ENCODE results near the gene ANKLE1.
A peak's percentile ranks its signal among the peaks of the same experiment; 100 is the strongest.

ANKLE1 gene

GRCh38 chr19:17326595-17326966, 44.9 kb downstream of the ANKLE1 start (continued):
- TF ChIP-seq ZNF324 (tag by site-specific recombination; IDR thresholded peaks at IDR 0.05), result no peak
- TF ChIP-seq ZNF521 (tag by site-specific recombination; IDR thresholded peaks at IDR 0.05), result no peak
- no peak for TF ChIP-seq ZFHX2 (tag by site-specific recombination; conservative IDR thresholded peaks at IDR 0.05)
- TF ChIP-seq ZNF473 (tag by site-specific recombination; IDR thresholded peaks at IDR 0.05), result no peak
- TF ChIP-seq, protein P1, sequence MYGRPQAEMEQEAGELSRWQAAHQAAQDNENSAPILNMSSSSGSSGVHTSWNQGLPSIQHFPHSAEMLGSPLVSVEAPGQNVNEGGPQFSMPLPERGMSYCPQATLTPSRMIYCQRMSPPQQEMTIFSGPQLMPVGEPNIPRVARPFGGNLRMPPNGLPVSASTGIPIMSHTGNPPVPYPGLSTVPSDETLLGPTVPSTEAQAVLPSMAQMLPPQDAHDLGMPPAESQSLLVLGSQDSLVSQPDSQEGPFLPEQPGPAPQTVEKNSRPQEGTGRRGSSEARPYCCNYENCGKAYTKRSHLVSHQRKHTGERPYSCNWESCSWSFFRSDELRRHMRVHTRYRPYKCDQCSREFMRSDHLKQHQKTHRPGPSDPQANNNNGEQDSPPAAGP (tag by site-specific recombination; IDR thresholded peaks at IDR 0.05), result no peak
- no peak for TF ChIP-seq ZNF785 (tag by site-specific recombination; IDR thresholded peaks at IDR 0.05)

DNA sequence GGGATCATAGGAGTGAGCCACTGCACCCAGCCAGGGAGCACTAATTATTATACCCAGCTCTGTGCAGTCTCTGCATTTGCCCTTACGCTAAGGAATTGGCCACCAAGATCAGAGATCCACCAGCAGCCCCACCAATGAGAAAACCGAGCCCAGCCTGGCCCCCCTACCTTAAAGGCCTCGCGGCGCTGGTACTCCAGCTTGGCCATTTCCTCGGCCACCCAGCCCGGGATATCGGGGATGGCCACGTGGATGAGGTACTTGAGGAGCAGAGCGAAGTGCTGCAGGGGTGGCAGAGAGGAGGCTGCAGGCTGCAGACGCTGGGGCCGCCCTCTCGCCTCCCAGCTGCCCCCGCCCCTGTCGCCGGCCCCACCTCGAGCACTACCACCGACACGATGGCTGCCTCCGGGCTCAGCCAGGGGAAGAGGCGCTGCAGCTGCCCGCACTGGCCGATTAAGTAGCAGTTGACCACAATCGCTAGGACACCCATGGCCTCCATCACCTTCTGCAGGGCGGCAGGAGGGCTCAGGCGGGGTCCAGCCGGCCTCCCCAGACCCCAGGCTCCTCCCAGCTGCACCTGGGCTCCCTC, 45.5 kb downstream of the ANKLE1 start:
- TF ChIP-seq KLF16 (tag by site-specific recombination; IDR thresholded peaks at IDR 0.05), result no peak
- TF ChIP-seq GLIS2 (tag by site-specific recombination; IDR thresholded peaks at IDR 0.05), result 0 out of 2 replicates have a peak, but pooled peaks have one; percentile 16
- TF ChIP-seq ZBTB10 (tag by site-specific recombination; IDR thresholded peaks at IDR 0.05), result no peak
- 0 out of 2 replicates have a peak, but pooled peaks have one; percentile 8 for TF ChIP-seq ZBTB6 (tag by site-specific recombination; IDR thresholded peaks at IDR 0.05)
- no peak for TF ChIP-seq INSM2 (tag by site-specific recombination; IDR thresholded peaks at IDR 0.05)
- no peak for TF ChIP-seq ZNF621 (tag by site-specific recombination; IDR thresholded peaks at IDR 0.05)
- Histone ChIP-seq H3K9me3 (ENCODE audit: control insufficient read depth, insufficient read depth, low read depth, low read length) (no peaks in the 10 kb centered on the region), H3K36me3 (ENCODE audit: control insufficient read depth in 2 of 2, insufficient read depth in 1 of 2, low read length in 2 of 2) (peaks cover 0 to 15% of the 10 kb centered on the region in 2 experiments; a peak in 2 of 3 replicates), H3K4me3 (ENCODE audit: low read depth, low read length) (no peak overlapping the region), H3K27ac (ENCODE audit: extremely low read depth, low read depth, low read length) (no peak overlapping the region), H3K4me1 (ENCODE audit: control insufficient read depth, insufficient read depth, low read length) (no peaks in the 10 kb centered on the region)
- POLR2A ChIA-PET, result interaction anchor here (2.0 to 2.6 kb wide), 2 partner anchors 9 to 18 kb away, joined by 8 to 13 read pairs; partner anchors contain the start of gene DDA1
- CTCF ChIA-PET, result interaction anchor here (0.8 kb wide), 1 partner anchor 60 kb away, joined by 3 read pairs; no protein-coding TSS in a partner anchor

DNA sequence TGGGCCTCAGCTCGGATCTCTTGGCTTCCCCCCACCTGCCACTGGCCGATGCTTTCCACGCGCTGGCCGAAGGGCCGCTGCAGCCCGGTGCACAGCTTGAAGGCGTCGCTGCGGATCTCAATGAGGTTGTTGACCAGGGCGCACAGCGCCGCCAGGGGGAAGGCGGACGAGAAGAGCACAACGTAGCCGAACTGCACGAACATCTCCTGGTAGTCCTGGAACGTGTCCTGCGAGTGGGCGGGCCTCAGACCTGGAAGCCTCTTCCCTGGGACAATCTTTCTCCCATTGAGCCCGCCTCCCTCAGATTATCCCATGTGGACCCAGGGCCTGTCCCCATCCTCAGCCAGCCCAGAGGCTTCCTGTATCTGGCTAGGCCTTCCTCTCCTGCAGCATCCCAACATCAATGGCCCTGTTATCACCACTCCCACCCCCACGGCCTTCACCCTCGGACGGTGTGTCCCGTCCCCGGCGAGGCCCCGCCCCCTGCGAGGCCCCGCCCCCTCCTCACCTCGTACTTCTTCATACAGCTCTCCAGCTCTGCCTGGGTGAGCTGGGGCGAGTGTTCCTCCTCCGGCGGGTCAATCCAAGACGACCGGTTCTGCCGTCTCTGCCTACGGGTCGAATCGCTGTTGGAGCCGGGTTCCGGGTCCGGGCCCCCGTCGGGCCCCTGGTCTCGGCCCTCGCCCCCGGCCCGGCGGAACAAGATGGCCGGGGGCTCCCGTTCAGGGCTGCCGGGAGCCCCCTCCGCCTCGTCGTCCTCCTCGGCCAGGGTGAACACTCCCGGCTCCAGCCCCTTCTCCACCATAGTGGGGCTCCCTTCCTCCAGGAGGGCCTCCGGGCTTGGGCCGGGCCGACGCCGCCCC, 46.2 kb downstream of the ANKLE1 start:
- peaks cover 0 to 16% of the 10 kb centered on the region in 2 experiments; a peak in 2 of 3 replicates for H3K36me3 ChIP-seq (ENCODE audit: control insufficient read depth in 2 of 2, insufficient read depth in 1 of 2, low read length in 2 of 2)
- ChIA-PET POLR2A (interaction anchor here (0.6 to 2.6 kb wide), 5 partner anchors 10 to 1838 kb away, joined by 3 to 13 read pairs (median 5); partner anchors contain the start of genes DDA1 and MRPL34), CTCF (no interaction called here)
- no peaks in the 10 kb centered on the region for H3K4me1 ChIP-seq (ENCODE audit: control insufficient read depth, insufficient read depth, low read length)
- peak overlapping the region; percentile 28 for H3K4me3 ChIP-seq (ENCODE audit: low read depth, low read length)
- peak overlapping the region; percentile 53; the same call in 1 of the 2 replicates for H3K27ac ChIP-seq (ENCODE audit: extremely low read depth, low read depth, low read length)
- H3K9me3 ChIP-seq (ENCODE audit: control insufficient read depth, insufficient read depth, low read depth, low read length), result no peaks in the 10 kb centered on the region
- TF ChIP-seq KLF10 (tag by site-specific recombination; IDR thresholded peaks at IDR 0.05) (0 out of 2 replicates have a peak, but pooled peaks have one; percentile 14), PATZ1 (tag by site-specific recombination; IDR thresholded peaks at IDR 0.05) (peak; percentile 56), SP2 (tag by site-specific recombination; IDR thresholded peaks at IDR 0.05) (peak; percentile 79), KLF16 (tag by site-specific recombination; IDR thresholded peaks at IDR 0.05) (no peak), ZBTB8A (tag by site-specific recombination; IDR thresholded peaks at IDR 0.05) (peak; percentile 24; the same call in 1 of the 2 replicates), ZBTB17 (tag by site-specific recombination; IDR thresholded peaks at IDR 0.05) (peak; percentile 68)
- TF ChIP-seq, protein P2, sequence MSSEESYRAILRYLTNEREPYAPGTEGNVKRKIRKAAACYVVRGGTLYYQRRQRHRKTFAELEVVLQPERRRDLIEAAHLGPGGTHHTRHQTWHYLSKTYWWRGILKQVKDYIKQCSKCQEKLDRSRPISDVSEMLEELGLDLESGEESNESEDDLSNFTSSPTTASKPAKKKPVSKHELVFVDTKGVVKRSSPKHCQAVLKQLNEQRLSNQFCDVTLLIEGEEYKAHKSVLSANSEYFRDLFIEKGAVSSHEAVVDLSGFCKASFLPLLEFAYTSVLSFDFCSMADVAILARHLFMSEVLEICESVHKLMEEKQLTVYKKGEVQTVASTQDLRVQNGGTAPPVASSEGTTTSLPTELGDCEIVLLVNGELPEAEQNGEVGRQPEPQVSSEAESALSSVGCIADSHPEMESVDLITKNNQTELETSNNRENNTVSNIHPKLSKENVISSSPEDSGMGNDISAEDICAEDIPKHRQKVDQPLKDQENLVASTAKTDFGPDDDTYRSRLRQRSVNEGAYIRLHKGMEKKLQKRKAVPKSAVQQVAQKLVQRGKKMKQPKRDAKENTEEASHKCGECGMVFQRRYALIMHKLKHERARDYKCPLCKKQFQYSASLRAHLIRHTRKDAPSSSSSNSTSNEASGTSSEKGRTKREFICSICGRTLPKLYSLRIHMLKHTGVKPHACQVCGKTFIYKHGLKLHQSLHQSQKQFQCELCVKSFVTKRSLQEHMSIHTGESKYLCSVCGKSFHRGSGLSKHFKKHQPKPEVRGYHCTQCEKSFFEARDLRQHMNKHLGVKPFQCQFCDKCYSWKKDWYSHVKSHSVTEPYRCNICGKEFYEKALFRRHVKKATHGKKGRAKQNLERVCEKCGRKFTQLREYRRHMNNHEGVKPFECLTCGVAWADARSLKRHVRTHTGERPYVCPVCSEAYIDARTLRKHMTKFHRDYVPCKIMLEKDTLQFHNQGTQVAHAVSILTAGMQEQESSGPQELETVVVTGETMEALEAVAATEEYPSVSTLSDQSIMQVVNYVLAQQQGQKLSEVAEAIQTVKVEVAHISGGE (tag by site-specific recombination; conservative IDR thresholded peaks at IDR 0.05; ENCODE audit: low read depth), result 0 out of 2 replicates have a peak, but pooled peaks have one; percentile 20

Data from HEK293 (cell line).